Heart left ventricle (tissue), 16 donors: ENCODE measurements around the gene IGF1R. TPM values are rescaled to one million over a fixed set of nuclear protein-coding genes. Genes with fewer than 3 reads are reported as not detected.

Source experiments
- ATAC-seq, 4 donors: fragments of 200-7000 bp; cut with Tn5 transposase; one replicate each; pipeline ENCODE4 v1.9.1; 2020 to 2022; ENCODE audit warnings: moderate library complexity in 4 of 4, mild to moderate bottlenecking in 3 of 4, moderate number of reproducible peaks in 1 of 4
- DNase-seq, 5 donors: peaks; one replicate each; pipeline ENCODE4 v3.0.0-alpha.2; 2020
- H3K27ac ChIP-seq, 12 donors: fragments of 200-600 bp; sonication (generic) in 4 of 12; one replicate each; pipeline versions ENCODE4 v1.5.0 to v1.8.0; 2016 to 2022; ENCODE audit warnings: mild to moderate bottlenecking in 2 of 12
- H3K27me3 ChIP-seq, 9 donors: fragments of 200-600 bp; sonication (generic) in 2 of 9; one replicate each; pipeline versions ENCODE4 v1.5.1 to v1.8.0; 2016 to 2022; ENCODE audit warnings: mild to moderate bottlenecking in 3 of 9
- H3K36me3 ChIP-seq, 9 donors: fragments of 200-600 bp; sonication (generic) in 2 of 9; one replicate each; pipeline versions ENCODE4 v1.5.0 to v1.8.0; 2018 to 2022; ENCODE audit warnings: mild to moderate bottlenecking in 2 of 9
- H3K4me1 ChIP-seq, 12 donors: fragments of 200-600 bp; sonication (generic) in 4 of 12; one replicate each; pipeline versions ENCODE4 v1.5.0 to v1.8.0; 2016 to 2022; ENCODE audit warnings: mild to moderate bottlenecking in 3 of 12
- H3K4me3 ChIP-seq, 12 donors: fragments of 200-600 bp; sonication (generic) in 4 of 12; one replicate each; pipeline versions ENCODE4 v1.5.0 to v1.8.0; 2017 to 2022; ENCODE audit warnings: mild to moderate bottlenecking in 9 of 12, moderate library complexity in 4 of 12
- H3K9me3 ChIP-seq, 12 donors: fragments of 200-600 bp; sonication (generic) in 4 of 12; one replicate each; pipeline versions ENCODE4 v1.5.0 to v1.8.0; 2016 to 2022; ENCODE audit warnings: mild to moderate bottlenecking in 1 of 12
- CTCF ChIP-seq, 12 donors: fragments of 200-600 bp; sonication (generic) in 4 of 12; IDR thresholded peaks; one replicate each; pipeline versions ENCODE4 v1.5.0 to v1.8.0; 2018 to 2022; ENCODE audit warnings: antibody characterized with exemption in 12 of 12, mild to moderate bottlenecking in 5 of 12
- POLR2A ChIP-seq, 2 donors: fragments of 450-650 bp; IDR thresholded peaks; one replicate each; pipeline ENCODE4 v1.6.1; 2017; ENCODE audit warnings: antibody characterized with exemption in 2 of 2, mild to moderate bottlenecking in 2 of 2, moderate library complexity in 2 of 2
- WGBS, 4 donors: extraction: QIAGEN DNeasy Blood & Tissue Kit in 2 of 4; methylation state at CpG; one replicate each; pipeline versions ENCODE4 v1.1.5 to v1.1.7; 2013 to 2018; 5-methylcytosine and 5-hydroxymethylcytosine counted together
- intact Hi-C, 10 donors: fragments of 100-400 bp; cut with DNase I; formaldehyde crosslinking; loops; one replicate each; pipeline versions ENCODE4 v1.11.1 to v1.14.2; 2022
- polyA plus RNA-seq, 2 donors: library from polyadenylated mRNA; stranded (reverse); fragments of 200-250 nt; gene quantifications; one replicate each; pipeline ENCODE4 v1.2.3, GENCODE V29; 2013
- total RNA-seq, 9 donors: library from RNA; depleted of rRNA in 2 of 9; stranded (reverse); fragments of >200 nt in 2 of 9; fragmentation: NEBNext Ultra II Directional in 3 of 9; extraction: Animal tissue kit (Norgen Biotek cat#: 25700) in 3 of 9; gene quantifications; one replicate each; pipeline versions ENCODE4 v1.1.0 to v1.2.4, GENCODE V29; 2016 to 2023
- donor health status: ischemic (EF 13 %, LVEDD 7.1; RV severe dilation, severe dysfunction).
- donor health status: healthy with polysubstance abuse.
- donor health status: DM: no; HTN: yes; CAD: no.
- donor health status: DM: no; HTN: no; CAD: no.
- donor health status: ischemic (EF 25% LVEDD 6.9; RV normal size, moderate dysfunction).
- donor health status: ischemic (EF 25% LVEDD 5.7; RV mildly dilated, moderate dysfunction).
- donor health status: healthy.
- donor health status: DM: yes; HTN: yes; CAD: no.
- donor health status: ischemic (EF 35%, LVEDD 5.7; RV mildly dilated, moderate dysfunction).
- donor health status: nonischemic (EF 11% LVEDD 7.7; RV severe dilation, severe dysfunction).
- donor health status: DM: yes; HTN: yes; CAD: no.
- donor health status: PGD.
- donor health status: ischemic (EF 29% LVEDD 5.4; RV normal size, mild dysfunction).
- donor health status: nonischemic (EF 23%, LVEDD 6.1; RV moderate dilation, normal function).

Gene IGF1R
- total and polyA plus RNA-seq, 11 donors: 7.4 to 93.1 (median 40.5) TPM

- H3K27ac ChIP-seq: no peak overlapping the region
- H3K9me3 ChIP-seq: no peaks in the 10 kb centered on the region
- no peaks in the 10 kb centered on the region for H3K27me3 ChIP-seq
- DNase-seq: no peak
- ATAC-seq: no peak
- peaks cover 0 to 21% (median 13%) of the 10 kb centered on the region in 12 donors for H3K4me1 ChIP-seq
- WGBS, 4 donors: 75 to 83% (median 83%) methylated on average over 12 to 13 of the region's 13 CpGs
- H3K4me3 ChIP-seq: no peak overlapping the region
- H3K36me3 ChIP-seq: peaks cover 0 to 100% (median 65%) of the 10 kb centered on the region in 9 donors
- TF ChIP-seq POLR2A (IDR thresholded peaks at IDR 0.05) (no peak), CTCF (IDR thresholded peaks at IDR 0.05) (no peak)
- intact Hi-C loops: loop anchor here in 4 of 10 donors (5.0 to 10.0 kb wide), 4 partner anchors 65 to 125 kb away; no protein-coding TSS in a partner anchor
These were observed 291.2 kb downstream of the IGF1R start for GRCh38 chr15:98939311-98940080.

- DNase-seq (no peak), ATAC-seq (no peak)
- Histone ChIP-seq H3K9me3 (no peaks in the 10 kb centered on the region), H3K27ac (no peak overlapping the region), H3K4me1 (peaks cover 0 to 40% (median 15%) of the 10 kb centered on the region in 12 donors), H3K4me3 (no peak overlapping the region), H3K27me3 (no peaks in the 10 kb centered on the region), H3K36me3 (peaks cover 0 to 90% (median 59%) of the 10 kb centered on the region in 9 donors)
- no peak for TF ChIP-seq POLR2A (IDR thresholded peaks at IDR 0.05)
- TF ChIP-seq CTCF (IDR thresholded peaks at IDR 0.05): no peak
- intact Hi-C loops: loop anchor here in 4 of 10 donors (5.0 to 10.0 kb wide), 3 partner anchors 113 to 123 kb away; no protein-coding TSS in a partner anchor
- WGBS, 4 donors: 89 to 93% (median 93%) methylated on average over 5 of the region's 5 CpGs
These were observed 293.4 kb downstream of the IGF1R start for GRCh38 chr15:98941595-98942255.

GRCh38 chr15:98942431-98942830, 294.1 kb downstream of the IGF1R start:
- no peak for TF ChIP-seq CTCF (IDR thresholded peaks at IDR 0.05)
- no peak for TF ChIP-seq POLR2A (IDR thresholded peaks at IDR 0.05)
- Histone ChIP-seq H3K4me3 (no peak overlapping the region), H3K27me3 (no peaks in the 10 kb centered on the region), H3K4me1 (peaks cover 0 to 47% (median 18%) of the 10 kb centered on the region in 12 donors), H3K9me3 (no peaks in the 10 kb centered on the region), H3K27ac (peak overlapping the region in 8 of 12 donors; percentile 30 to 79 (median 72)), H3K36me3 (peaks cover 0 to 83% (median 59%) of the 10 kb centered on the region in 9 donors)
- intact Hi-C loops: loop anchor here in 4 of 10 donors (5.0 to 10.0 kb wide), 3 partner anchors 112 to 122 kb away; no protein-coding TSS in a partner anchor
- WGBS, 4 donors: 93 to 96% (median 95%) methylated on average over 7 of the region's 7 CpGs
- ATAC-seq (no peak), DNase-seq (no peak)

GRCh38 chr15:98943051-98943508, 294.7 kb downstream of the IGF1R start:
- no peak for ATAC-seq

More at GRCh38 chr15:98943051-98943508, 294.7 kb downstream of the IGF1R start:
- TF ChIP-seq POLR2A (IDR thresholded peaks at IDR 0.05) (no peak), CTCF (IDR thresholded peaks at IDR 0.05) (no peak)
- no peak for DNase-seq
- intact Hi-C loops: loop anchor here in 4 of 10 donors (5.0 to 10.0 kb wide), 3 partner anchors 112 to 122 kb away; no protein-coding TSS in a partner anchor
- 47 to 54% (median 50%) methylated on average over 5 of the region's 5 CpGs for WGBS, 4 donors
- Histone ChIP-seq H3K36me3 (peaks cover 0 to 82% (median 56%) of the 10 kb centered on the region in 9 donors), H3K27me3 (no peaks in the 10 kb centered on the region), H3K27ac (peak overlapping the region in 11 of 12 donors; percentile 5 to 79 (median 69)), H3K4me1 (peaks cover 0 to 48% (median 19%) of the 10 kb centered on the region in 12 donors), H3K9me3 (no peaks in the 10 kb centered on the region), H3K4me3 (no peak overlapping the region)
